Astrocyte (in vitro differentiated cells and primary cell): ENCODE measurements around the gene USP9X. TPM values are rescaled to one million over a fixed set of nuclear protein-coding genes. Genes with fewer than 3 reads are reported as not detected.

ENCODE experiments used
- DNase-seq: peaks from one replicate; pipeline ENCODE4 v3.0.0-alpha.2; 2010; ENCODE audit warnings: low read depth
- FAIRE-seq: peaks from 2 replicates; lab custom pipeline; 2011; peaks lifted over from hg19 to GRCh38; lab: Jason Lieb, UNC
- H2AFZ ChIP-seq: 2 replicates; pipeline ENCODE4 v1.6.0; 2012; ENCODE audit warnings: low read depth, low read length, inconsistent platforms
- H3K27ac ChIP-seq: 2 replicates; pipeline ENCODE4 v1.5.1; 2011; ENCODE audit warnings: low read depth, low read length, inconsistent platforms
- H3K27me3 ChIP-seq: 2 replicates; pipeline ENCODE4 v1.6.0; 2011; ENCODE audit warnings: low read length, inconsistent platforms; ENCODE audit not compliant: insufficient read depth
- H3K36me3 ChIP-seq: 2 replicates; pipeline ENCODE4 v1.5.1; 2011; ENCODE audit warnings: low read length, inconsistent platforms; ENCODE audit not compliant: insufficient read depth
- H3K4me1 ChIP-seq: 2 replicates; pipeline ENCODE4 v1.5.1; 2011; ENCODE audit warnings: low read length, inconsistent platforms; ENCODE audit not compliant: insufficient read depth
- H3K4me2 ChIP-seq: 2 replicates; pipeline ENCODE4 v1.6.0; 2012; ENCODE audit warnings: low read length, inconsistent platforms
- H3K4me3 ChIP-seq: 2 replicates; pipeline ENCODE4 v1.5.1; 2011; ENCODE audit warnings: low read depth, mild to moderate bottlenecking, low read length, inconsistent platforms; ENCODE audit not compliant: insufficient read depth
- H3K79me2 ChIP-seq: 2 replicates; pipeline ENCODE4 v1.6.0; 2012; ENCODE audit warnings: mild to moderate bottlenecking, low read length, inconsistent platforms; ENCODE audit not compliant: insufficient read depth
- H3K9ac ChIP-seq: 2 replicates; pipeline ENCODE4 v1.6.0; 2012; ENCODE audit warnings: mild to moderate bottlenecking, low read length, inconsistent platforms
- H3K9me3 ChIP-seq: 2 replicates; pipeline ENCODE4 v1.5.1; 2012; ENCODE audit warnings: low read depth, mild to moderate bottlenecking, low read length, inconsistent platforms; ENCODE audit not compliant: insufficient read depth
- H4K20me1 ChIP-seq: 2 replicates; pipeline ENCODE4 v1.6.0; 2012; ENCODE audit warnings: low read length, inconsistent platforms; ENCODE audit not compliant: insufficient read depth
- H3K27ac Mint-ChIP-seq: one replicate; pipeline ENCODE4 v1.8.0; 2021; ENCODE audit warnings: mild to moderate bottlenecking, mixed read lengths; ENCODE audit not compliant: unreplicated experiment
- H3K27me3 Mint-ChIP-seq: one replicate; pipeline ENCODE4 v1.8.0; 2021; ENCODE audit warnings: low read depth, mixed read lengths; ENCODE audit not compliant: unreplicated experiment
- H3K36me3 Mint-ChIP-seq: one replicate; pipeline ENCODE4 v1.8.0; 2021; ENCODE audit warnings: low read depth, mixed read lengths; ENCODE audit not compliant: unreplicated experiment
- H3K4me1 Mint-ChIP-seq: one replicate; pipeline ENCODE4 v1.8.0; 2021; ENCODE audit warnings: low read depth, mixed read lengths; ENCODE audit not compliant: unreplicated experiment
- H3K4me3 Mint-ChIP-seq: one replicate; pipeline ENCODE4 v1.8.0; 2021; ENCODE audit warnings: mild to moderate bottlenecking, moderate library complexity, mixed read lengths; ENCODE audit not compliant: unreplicated experiment
- H3K9me3 Mint-ChIP-seq: one replicate; pipeline ENCODE4 v1.8.0; 2021; ENCODE audit warnings: mild to moderate bottlenecking, mixed read lengths; ENCODE audit not compliant: unreplicated experiment
- EZH2 ChIP-seq: IDR thresholded peaks from 2 replicates; pipeline ENCODE4 v1.6.1; 2012; ENCODE audit warnings: mild to moderate bottlenecking, low read length, inconsistent platforms; ENCODE audit not compliant: insufficient read depth
- total RNA-seq: library from RNA; stranded (reverse); gene quantifications from 2 replicates; pipeline ENCODE4 v1.2.1, GENCODE V29; 2021
- TF ChIP-seq, protein P1 (sequence below): IDR thresholded peaks from 2 replicates; pipeline ENCODE4 v1.5.1; 2011; ENCODE audit warnings: low read depth, mild to moderate bottlenecking, inconsistent platforms, low read length, moderate library complexity; ENCODE audit not compliant: insufficient read depth

Gene USP9X
- total RNA-seq, 1 donor from 2014 or later = 112 TPM

DNA sequence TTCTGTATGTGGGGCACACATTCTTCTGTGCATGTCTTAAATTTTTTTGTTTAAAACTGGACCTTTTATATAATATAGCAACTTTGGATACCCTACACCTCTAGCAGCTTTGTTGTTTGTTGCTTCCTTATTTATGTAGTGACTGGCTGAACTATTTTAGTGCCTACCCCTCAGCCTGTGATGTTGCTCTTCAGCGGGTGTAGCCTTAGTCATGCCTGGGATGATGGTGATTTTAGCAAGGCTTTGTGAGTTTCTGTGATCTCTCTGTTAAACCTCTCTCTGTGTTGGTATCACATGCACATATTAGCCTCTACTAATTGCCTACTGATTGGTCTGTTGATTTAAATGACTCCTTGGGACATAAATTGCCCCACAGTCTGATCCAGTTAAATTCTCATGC lies 22.8 kb downstream of the USP9X start:
- DNase-seq (no peak), FAIRE-seq (peak; percentile 56)
- Histone ChIP-seq H4K20me1 (peaks cover 88% of the 10 kb centered on the region), H3K9ac (peak overlapping the region; percentile 4), H3K27me3 (no peaks in the 10 kb centered on the region), H3K4me2 (peak overlapping the region; percentile 32), H3K4me1 (peaks cover 27% of the 10 kb centered on the region), H3K9me3 (no peaks in the 10 kb centered on the region), H2AFZ (no peak overlapping the region), H3K36me3 (no peaks in the 10 kb centered on the region), H3K79me2 (peaks cover 98% of the 10 kb centered on the region), H3K4me3 (no peak overlapping the region), H3K27ac (peak overlapping the region; percentile 19)
- no peaks in the 10 kb centered on the region for H3K9me3 Mint-ChIP-seq
- H3K4me1 Mint-ChIP-seq = peaks cover 48% of the 10 kb centered on the region
- H3K27me3 Mint-ChIP-seq = no peaks in the 10 kb centered on the region
- no peaks in the 10 kb centered on the region for H3K36me3 Mint-ChIP-seq
- TF ChIP-seq, protein P1, sequence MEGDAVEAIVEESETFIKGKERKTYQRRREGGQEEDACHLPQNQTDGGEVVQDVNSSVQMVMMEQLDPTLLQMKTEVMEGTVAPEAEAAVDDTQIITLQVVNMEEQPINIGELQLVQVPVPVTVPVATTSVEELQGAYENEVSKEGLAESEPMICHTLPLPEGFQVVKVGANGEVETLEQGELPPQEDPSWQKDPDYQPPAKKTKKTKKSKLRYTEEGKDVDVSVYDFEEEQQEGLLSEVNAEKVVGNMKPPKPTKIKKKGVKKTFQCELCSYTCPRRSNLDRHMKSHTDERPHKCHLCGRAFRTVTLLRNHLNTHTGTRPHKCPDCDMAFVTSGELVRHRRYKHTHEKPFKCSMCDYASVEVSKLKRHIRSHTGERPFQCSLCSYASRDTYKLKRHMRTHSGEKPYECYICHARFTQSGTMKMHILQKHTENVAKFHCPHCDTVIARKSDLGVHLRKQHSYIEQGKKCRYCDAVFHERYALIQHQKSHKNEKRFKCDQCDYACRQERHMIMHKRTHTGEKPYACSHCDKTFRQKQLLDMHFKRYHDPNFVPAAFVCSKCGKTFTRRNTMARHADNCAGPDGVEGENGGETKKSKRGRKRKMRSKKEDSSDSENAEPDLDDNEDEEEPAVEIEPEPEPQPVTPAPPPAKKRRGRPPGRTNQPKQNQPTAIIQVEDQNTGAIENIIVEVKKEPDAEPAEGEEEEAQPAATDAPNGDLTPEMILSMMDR = no peak
- no peak for TF ChIP-seq EZH2
- H3K27ac Mint-ChIP-seq = peak overlapping the region; percentile 18
- H3K4me3 Mint-ChIP-seq = no peak overlapping the region

DNA sequence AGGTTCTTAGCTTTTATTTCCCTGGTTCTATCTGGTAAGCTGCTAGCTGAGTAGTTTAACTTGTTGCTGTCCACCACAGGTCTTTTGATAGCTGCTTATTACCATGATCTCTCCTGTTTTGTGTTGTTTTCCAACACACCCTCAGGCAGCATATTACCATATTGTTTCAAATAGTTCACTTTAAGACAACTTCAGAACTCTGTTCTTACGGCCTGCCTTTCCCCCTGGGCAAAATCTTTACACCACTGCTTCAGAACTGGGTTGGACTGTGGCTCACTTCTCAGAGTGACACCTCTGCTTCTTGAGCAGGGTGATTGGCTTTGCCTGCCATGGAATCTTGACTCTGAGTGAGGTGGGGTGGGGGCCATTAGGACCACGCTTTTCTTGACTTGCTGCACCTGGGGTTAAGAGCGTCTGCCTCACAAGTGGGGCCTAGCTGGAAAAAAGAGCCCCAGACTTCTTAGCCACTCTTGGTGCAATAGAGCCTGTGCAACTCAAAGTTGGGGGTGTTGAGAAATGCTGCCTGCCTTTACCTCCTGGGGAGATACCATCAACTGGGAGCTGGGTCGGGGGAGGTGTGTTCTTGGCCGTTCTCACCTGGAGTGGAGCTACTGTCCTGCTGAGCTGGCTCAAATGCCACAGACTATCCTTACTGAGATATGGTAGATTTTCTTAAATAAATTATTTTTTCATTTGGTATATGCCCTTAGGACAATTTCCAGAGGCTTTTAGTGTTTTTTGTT lies 23.4 kb downstream of the USP9X start:
- H3K27me3 Mint-ChIP-seq = no peaks in the 10 kb centered on the region
- TF ChIP-seq, protein P1 = no peak
- no peak for TF ChIP-seq EZH2
- H3K27ac Mint-ChIP-seq = peak overlapping the region; percentile 18
- no peak for DNase-seq
- Histone ChIP-seq H4K20me1 (peaks cover 84% of the 10 kb centered on the region), H3K9ac (peak overlapping the region; percentile 4), H3K4me2 (peak overlapping the region; percentile 32), H3K9me3 (no peaks in the 10 kb centered on the region), H3K36me3 (no peaks in the 10 kb centered on the region), H3K27me3 (no peaks in the 10 kb centered on the region), H3K79me2 (peaks cover 98% of the 10 kb centered on the region), H3K4me1 (peaks cover 27% of the 10 kb centered on the region), H3K4me3 (no peak overlapping the region), H2AFZ (no peak overlapping the region), H3K27ac (peak overlapping the region; percentile 19)
- H3K9me3 Mint-ChIP-seq = no peaks in the 10 kb centered on the region
- H3K36me3 Mint-ChIP-seq = no peaks in the 10 kb centered on the region
- peaks cover 48% of the 10 kb centered on the region for H3K4me1 Mint-ChIP-seq
- peak; percentile 32 for FAIRE-seq
- no peak overlapping the region for H3K4me3 Mint-ChIP-seq
